GM21381 (cell line): Measurements from ENCODE around the gene PDCD10.

Experiments
- ATAC-seq: cut with Tn5 transposase; IDR thresholded peaks from one replicate; pipeline ENCODE4 v1.9.1; 2021; ENCODE audit warnings: mild to moderate bottlenecking, moderate library complexity; ENCODE audit not compliant: unreplicated experiment

Gene PDCD10

DNA sequence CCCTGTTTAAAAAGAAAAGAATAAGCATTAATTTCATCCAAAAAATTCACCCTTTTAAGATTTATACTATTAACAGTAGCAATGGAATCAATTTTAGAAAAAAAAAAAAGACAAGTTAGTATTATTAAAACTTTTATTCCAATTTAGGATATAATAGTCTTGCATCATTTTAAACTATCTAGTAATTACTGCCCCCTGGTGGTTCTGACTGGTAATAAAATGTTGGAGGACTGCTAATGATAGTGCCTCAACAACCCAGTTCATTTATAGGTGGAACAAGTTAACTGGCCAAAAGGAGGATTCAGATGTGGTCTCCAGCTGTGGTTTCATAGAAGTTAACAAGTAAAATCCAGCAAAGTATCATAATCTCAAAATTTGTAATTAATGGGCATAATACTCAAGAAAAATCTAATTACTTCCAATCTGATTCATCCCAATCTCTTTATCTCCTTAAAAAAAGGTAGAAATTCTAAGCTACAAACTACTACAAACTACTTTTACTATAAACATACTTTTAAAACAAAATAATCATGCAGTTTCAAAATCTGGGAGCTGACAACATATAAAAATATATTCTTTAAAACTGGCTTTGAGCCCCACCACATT lies 50.2 kb downstream of the PDCD10 start:
- peak; percentile 80 for ATAC-seq

DNA sequence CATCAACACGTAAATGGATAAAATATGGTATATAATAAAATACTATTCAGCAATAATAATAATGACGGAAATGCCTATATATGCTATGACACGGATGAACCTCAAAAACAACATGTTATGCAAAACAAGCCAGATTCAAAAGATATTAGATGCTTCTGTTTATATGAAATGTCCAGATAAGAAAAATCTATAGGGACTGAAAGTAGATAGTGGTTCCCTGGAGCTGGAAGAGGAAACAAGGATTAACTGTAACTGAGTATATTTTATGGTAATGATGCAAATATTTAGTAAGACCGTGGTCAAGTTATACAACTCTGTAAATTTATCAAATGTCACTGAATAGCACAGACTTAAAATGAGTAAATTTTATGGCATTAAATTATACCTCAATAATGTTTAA lies 55.2 kb downstream of the PDCD10 start:
- no peak for ATAC-seq

DNA sequence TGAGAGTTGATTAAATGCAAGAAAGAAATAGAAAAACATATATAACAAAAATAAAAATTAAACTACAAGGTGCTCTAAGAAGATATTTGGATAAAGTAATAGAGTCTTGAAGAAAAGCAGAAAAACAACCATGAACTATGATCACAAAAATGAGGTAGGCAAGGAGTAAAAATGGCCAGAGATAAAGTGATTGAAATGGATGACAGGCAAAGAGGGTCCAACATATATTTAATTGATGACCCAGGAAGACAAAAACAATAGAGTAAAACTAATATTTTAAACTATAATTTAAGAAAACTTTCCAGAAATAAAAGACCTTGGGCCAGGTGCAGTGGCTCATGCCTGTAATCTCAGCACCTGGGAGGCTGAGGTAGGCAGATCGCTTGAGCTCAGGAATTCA lies 58.8 kb downstream of the PDCD10 start:
- ATAC-seq = no peak

DNA sequence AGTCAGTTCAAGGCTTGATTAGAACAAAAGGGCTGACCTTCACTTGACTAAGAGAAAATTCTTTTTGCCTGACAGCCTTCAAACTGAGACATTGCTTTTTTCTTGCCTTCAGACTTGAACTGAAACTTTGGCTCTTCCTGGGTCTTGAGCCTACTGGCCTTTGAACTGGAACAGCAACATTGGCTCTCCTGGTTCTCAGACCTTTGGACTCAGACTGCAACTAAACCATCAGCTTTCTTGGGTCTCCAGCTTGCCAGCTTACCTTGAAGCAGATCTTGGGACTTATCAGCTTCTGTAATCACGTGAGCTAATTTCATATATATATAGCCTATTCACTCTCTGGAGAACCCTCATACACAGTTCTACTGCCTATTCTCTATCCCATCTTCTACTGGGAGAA lies 61.5 kb downstream of the PDCD10 start:
- ATAC-seq = no peak

DNA sequence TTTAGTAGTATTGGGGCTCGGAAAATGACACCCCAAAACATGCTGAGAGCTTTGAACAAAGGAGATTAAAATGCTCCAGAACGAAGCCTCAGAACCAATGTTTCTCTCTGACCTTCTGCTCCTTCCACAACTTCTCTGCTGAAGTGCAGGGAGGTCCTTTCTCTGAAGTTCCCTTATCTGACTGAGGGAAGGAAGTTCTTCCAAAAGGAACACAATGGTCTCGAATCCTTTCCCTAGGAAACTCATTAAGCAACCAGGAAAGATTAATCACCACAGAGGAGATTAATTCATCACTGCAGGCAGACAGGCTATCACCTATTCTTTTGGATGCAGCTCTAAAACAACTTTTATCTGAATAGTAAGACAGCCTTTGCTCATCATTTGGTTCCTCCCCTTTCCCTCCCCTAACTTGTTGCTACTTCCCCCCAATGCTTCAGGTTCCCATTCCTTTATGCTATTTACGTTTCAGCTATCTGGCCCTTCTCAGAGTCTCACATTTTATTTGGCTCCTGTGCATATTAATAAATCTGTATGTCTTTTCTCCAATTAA lies 62.7 kb downstream of the PDCD10 start:
- no peak for ATAC-seq

DNA sequence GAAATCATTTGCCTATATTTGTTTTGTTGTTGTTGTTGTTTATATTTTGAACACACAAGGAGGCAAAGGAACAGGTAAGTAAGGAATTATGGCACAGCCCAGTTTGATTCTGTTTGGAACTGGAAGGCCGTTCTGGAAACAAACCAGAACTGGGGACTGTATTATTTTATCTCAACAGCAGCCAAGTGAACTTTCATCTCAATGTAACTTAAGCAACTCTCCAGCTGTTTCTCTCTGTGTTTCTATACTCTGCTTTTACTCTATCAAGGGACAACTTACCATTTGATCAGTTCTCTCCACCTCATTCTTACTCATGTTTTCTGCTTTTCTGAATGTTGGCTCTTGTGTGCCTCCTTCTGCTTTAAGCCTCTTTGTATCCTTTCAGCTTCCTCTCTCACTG lies 65.0 kb downstream of the PDCD10 start:
- no peak for ATAC-seq

DNA sequence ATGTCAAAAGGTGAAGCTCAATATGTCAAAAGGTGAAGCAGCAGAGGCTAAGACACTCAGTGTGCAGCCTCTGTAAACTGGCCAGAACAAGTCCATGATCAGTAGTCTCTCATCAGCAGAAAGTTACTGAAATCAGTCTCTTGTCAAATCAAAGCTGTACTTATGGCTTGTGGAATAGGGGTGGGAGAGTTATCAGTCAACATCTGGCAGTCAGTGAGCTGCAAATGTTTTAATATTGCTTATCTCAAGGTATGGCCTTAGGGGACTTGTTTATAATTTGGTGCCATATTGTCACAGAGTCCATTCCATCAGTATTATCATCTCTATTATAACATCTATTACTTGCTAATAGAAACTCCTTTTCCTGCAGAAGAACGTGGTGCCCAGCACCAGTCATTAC lies 66.0 kb downstream of the PDCD10 start:
- no peak for ATAC-seq

DNA sequence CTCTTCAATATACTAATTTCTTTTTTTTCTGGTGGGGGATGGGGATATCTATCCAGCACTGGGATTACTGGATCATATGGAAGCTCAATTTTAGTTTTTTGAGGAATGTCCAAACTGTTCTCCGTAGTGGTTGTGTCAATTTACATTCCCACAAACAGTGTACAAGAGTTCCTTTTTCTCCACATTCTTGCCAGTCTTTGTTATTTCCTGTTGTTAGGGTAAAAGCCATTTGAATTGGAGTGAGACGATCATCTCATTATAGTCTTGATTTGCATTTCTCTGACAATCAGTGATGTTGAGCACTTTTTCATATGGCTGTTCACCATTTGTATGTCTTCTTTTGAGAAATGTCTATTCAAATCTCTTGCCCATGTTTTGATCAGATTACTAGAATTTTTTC lies 68.1 kb downstream of the PDCD10 start:
- ATAC-seq = no peak

DNA sequence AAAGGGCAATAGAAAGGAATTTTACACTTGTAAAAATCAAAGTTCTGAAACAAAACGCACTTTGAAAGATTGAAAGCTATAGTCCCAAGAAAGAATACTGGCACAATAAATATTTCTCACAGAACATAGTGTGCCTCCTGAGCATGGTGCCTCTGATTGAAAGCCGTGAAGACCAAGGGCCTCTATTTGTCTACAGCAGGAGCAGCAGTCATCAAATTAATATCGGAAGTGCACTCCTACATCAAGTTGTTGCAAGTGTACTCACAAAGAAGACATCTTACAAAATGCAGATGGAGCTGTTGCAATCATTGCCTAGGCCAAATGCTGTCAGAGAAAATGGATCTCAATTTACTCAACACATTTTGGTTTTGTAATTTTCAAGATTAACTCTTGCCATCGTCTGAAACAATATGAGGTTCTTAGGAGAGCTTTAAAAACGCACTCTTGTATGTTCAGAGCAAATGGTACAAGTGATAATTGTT lies 71.7 kb downstream of the PDCD10 start:
- no peak for ATAC-seq

DNA sequence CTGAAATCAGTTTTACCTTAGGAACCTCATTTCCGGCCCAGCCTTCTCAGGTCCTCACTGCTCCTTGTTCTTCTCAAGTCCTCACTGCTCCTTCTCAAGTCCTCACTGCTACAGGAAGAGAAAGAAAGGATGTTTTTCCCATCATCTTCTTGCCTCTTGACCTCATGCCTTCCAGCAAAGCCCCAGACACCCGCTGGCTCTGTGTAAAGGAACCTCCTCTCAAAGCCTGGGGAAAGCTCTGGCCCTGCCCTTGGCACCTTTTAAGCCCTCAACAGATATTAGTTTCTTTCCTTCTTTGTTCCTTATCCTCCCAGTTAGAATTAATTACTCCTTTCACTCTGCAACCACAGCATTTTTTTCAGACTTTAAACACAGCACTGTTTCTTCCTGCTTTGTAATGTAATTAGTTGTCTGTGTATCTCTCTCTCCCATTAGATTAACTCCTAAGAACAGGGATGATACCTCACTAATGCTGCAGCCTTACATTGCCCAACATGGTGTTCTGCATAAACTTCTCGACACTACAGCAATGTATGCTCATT lies 76.9 kb downstream of the PDCD10 start:
- no peak for ATAC-seq

DNA sequence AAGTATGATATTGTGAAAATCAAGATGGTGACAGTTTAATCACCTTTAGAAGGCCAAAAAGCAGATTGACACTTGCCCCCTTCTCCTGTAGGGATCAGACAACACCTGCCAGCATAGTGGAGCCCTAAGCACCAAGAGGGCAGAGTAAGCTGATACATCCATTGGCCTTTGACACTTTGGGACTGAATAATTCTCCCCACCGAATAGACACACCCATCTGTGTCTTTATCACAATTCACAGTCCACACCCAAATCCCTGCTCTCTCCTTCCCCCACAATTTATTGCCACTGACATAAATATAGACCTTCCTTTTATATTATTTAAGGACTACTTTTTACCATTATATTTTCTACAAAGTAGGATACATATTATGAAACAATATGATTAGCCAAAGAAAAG lies 77.9 kb downstream of the PDCD10 start:
- ATAC-seq = no peak

DNA sequence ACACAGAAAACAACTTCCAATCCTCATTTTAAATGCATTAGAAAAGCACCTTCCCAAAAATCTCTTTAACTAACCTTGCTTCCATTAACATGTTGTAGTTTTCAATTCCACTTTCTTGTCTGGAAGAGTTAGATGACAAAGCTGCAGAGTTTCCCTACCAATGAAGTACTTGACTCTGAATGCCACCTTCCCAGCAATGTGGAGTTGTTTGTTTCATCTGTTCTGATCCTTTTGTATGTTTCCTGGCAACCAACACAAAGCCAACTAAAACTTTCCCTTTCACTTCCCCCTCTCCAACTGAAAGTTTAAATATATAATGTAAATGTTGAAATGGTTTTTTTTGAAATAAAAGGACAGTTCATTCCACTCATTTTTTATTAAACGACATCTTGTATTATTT lies 80.9 kb downstream of the PDCD10 start, which contains the start of gene WDR49:
WDR49 (minus strand) TSS at position 183 of the 400 bp plus-strand sequence. CDS start 517 bp downstream, outside the sequence.
- ATAC-seq = no peak

DNA sequence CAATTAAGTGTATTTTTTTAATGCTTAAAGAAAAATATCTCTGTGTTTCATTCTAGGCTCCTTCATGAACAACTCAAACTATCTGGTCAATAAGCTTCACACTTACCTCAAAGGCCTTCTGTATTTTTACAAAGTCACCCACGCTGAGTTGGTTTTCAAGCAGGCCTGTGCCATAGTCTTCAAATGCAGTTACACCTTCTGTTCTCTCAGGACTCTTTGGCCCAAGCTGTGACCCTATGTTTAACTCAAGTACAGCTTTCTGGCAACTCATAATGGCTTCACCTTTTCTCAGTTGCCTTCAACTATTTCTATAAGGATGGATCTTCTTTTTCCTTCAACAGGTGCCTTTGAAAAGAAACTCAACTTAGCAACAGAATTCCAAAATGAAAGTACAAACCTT lies 81.5 kb downstream of the PDCD10 start:
- no peak for ATAC-seq

DNA sequence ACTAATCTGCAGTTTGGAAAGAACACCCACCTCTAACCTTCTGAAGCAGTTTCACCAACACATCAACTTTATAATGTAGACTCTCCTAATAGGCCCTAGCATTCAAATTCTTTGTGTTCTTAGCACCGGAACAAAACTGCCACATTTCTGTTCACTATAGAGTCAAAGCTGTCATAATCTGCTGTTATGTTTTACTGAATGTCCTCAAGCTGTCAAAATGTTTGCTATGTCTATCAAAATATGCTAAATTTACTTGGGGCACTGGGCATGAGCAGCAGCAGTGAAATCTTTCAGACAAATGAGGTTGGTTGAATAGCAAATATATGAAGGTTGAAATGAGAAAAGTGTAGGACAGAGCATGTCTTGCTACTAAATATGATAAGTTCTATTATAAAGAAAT lies 82.9 kb downstream of the PDCD10 start:
- no peak for ATAC-seq

DNA sequence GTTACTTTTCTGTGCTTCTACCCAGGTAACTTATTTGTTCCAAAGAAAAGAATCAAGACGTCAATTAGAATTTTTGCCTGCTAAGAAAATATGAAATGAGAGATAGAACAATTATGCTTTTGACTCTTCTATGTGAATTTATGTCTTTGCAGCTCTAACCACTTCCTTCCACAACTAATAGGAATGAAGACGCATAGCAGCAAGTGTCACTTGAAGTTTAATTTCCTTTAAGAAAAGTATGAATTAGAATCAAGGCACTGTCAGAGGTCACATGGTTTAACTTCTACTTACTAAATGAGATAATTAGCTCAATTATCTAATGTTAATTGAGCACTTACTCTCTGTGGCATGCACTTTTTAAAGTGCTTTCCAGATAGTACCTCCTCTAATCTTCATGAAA lies 84.2 kb downstream of the PDCD10 start:
- ATAC-seq = no peak

DNA sequence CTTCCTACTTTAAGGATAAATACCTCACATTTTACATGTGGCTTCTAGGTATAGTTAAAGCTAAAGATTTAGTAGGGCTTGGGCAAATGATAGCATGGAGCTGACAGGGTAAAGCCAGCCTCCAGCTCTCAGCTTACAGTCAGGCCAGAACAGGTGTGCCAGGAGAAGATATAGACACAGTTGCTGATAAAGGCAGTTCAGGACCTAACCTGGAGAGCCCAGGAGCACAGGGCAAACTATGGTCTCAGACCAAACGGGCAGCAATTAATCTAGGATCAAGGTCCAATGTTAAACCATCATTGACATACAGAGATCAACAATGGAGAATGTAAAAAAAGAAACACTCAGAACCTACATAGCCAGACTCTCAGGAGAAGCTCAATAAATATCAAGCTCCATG lies 84.9 kb downstream of the PDCD10 start:
- no peak for ATAC-seq

DNA sequence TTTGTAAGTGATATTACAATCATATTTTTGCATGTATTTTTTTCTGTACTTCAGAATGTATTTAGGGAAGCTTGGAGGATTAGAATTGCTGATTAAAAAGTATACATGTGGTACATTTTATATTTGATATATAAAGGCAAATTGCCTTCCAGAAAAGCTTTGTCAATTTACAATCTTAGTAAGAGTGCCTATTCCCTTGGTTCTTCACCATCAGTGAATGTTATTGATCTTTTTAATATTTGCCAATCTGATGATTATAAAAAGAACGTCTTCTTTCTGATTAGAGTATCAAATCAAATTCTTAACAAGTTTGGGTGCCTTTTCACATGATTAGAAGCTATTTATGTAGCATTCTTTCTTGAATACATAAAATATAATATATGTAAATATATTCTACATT lies 90.1 kb downstream of the PDCD10 start:
- no peak for ATAC-seq
